CD4-positive, alpha-beta T cell treated with Interleukin-4 for 4 hours (primary cell): Measurements from ENCODE around the gene POLG2.

Source experiments
- DNase-seq: peaks from one replicate; pipeline ENCODE4 v3.0.0-alpha.2; 2020

Gene POLG2

GRCh38 chr17:64496786-64497564 lies at the start of gene POLG2:
TSS of gene POLG2 (minus strand) at chr17:64497054. CDS start at chr17:64496968, 86 bp downstream.
- DNase-seq, result peak; percentile 95

- no peak for DNase-seq
Observed at GRCh38 chr17:64544742-64545141, 47.9 kb upstream of the POLG2 start.

- no peak for DNase-seq
Observed at GRCh38 chr17:64540118-64540776, 43.4 kb upstream of the POLG2 start.

DNA sequence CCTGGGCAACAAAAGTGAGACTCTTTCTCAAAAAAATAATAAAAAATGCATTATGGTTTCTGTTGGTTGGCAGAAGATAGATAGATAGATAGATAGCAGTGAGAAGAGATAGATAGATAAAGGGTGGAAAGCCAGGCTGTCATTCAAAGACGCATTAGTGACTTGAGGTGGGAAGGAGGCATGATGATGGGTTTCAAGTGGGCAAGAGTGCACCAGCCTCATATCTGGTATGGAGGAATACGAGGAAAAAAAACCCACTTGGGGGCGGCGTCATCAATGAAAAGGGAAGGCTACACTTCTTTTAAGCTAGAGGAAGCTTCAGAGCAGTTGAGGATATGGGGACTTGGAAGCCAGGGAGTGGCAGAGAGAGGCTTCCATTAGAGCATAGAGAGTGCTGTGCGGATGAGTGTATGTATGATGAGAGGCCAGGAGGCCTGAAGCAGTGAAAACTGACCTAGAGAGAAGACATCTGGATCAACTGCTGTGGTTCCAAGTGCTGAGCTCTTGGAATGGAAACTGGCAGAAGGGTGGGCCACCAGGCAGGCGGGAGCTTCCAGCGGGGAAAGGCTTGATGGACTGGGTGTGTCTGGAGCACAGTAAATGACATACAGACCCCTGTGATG lies 41.8 kb upstream of the POLG2 start:
- no peak for DNase-seq

DNA sequence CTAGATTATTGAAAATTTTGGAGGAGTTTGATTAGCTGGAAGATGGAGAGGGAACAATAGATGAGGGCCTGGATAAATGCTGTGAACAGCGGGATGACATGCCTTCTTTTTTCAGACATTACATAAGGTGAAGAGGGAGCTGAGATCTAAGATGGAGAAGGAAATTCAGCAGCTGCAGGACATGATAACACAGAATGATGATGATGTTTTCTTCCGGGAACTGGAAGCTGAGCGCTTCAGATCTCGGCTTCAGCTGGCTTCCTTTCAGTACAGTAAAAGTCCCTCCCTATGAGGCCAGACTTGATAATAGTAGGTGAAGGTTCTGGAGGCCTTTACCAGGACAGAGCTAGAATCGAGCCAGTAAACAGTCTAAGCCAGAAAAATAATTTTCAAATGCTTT lies 40.6 kb upstream of the POLG2 start:
- no peak for DNase-seq

DNA sequence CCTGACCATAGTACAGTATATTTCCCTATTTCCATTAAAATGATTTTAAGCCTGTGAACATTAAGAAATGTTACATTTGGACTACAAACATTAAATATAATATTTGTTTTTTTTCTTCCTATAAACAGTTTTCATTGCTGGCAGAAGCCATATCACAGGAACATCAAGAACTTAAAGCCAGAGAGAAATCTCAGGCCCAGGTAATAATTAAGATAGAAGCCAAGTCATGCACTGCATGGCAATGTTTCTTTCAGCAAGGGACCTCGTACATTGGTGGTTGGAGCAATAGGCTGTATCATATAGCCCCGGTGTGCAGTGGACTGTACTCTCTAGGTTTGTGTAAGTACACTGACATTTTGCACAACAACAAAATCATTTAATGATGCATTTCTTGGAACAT lies 40.1 kb upstream of the POLG2 start:
- no peak for DNase-seq

GRCh38 chr17:64535357-64535756 lies 38.5 kb upstream of the POLG2 start:
- DNase-seq, result no peak

DNA sequence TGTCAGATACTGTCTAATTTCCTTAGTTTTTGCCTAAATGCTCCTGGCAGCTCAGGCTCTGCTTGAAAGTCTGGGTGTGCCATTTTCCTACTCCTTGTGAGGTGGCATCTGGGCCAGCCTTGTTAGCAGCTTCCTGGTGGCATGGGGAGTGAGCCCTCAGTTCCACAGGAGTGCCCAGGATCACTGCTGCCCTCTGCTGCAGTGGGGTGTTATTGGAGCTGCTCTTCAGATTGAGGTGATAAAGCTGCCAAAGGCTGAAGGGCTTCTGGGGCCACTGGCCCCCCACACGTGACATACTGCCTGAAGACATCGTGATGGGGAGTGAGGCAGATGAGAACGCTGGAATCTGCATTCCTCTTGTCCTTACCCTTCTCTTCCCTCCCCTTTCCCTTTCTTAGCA lies 37.3 kb upstream of the POLG2 start:
- DNase-seq, result no peak

DNA sequence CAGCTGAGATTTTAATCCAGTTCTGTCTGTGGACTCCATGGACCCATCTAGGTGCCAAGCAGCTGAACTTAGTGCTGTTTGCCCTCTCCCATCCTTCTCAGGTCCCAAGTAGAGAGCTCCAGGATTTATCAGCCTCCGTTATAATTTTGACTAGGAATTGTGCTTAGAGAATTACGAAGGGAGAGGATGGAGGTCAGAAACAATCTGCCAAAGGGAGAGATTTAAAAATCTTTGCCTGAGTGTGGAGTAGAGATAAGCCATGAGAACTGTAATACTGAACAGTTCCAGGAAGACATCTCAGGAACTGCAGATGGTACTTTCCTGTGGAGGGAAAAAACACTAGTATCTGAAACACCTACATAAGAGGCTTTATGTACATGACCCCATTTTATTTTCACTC lies 36.9 kb upstream of the POLG2 start:
- DNase-seq, result no peak

DNA sequence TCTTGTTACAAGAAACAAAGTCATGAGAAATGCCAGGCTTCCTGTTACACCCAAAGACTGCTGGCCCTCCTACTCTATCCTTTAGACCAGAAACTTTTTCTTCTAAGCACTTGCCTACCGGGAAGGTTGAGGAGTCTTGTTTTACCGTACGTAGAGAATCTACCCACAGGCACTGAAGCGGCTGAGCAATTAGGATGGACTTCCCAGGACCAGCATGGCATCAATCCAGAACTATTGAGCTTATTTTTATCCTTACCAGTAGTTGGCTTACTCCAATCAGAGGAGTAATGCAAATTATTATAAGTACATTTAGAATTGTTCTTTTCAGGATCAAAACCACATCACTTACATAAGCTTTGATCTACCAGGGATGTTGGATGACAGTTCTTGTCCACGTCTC lies 35.6 kb upstream of the POLG2 start:
- no peak for DNase-seq

- DNase-seq, result no peak
Observed at GRCh38 chr17:64531955-64532371, 35.1 kb upstream of the POLG2 start.

DNA sequence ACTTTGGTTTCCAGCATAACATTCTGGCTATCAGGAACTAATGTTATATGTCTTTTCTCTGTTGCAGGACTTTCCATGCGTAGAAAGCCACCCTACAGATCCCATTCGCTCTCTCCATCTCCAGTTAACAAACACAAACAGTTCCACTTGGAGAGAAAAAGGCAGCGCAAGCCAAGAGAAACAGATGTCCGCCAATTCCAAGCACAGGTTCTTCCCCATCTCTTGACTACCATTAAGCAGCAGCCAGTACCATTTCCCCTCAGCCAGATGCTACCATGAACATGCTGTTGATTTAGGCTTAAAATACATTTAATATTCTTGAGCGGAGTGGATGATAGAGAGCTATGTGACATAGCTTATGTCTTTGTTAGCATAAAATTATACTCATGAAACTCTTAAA lies 32.4 kb upstream of the POLG2 start:
- DNase-seq, result no peak

DNA sequence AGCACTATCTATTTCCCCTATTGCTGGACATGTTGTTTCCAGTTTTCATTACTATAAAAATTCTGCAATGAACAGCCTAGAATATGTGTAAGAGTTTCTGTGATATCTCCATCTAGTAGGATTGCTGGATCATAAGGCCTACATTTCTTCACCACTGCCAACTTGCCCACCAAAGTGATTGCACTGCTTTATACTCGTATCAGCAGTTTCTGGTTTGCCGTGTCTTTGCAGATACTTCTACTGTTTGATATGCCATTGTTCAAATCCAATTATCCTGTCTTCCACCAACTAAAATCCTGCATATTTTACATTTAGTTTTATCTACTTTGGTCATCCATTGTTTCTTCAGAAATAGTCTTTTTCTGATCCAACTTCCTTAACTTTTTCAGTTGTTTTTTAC lies 31.1 kb upstream of the POLG2 start:
- no peak for DNase-seq

GRCh38 chr17:64520359-64520758 lies 23.5 kb upstream of the POLG2 start:
- DNase-seq, result no peak

DNA sequence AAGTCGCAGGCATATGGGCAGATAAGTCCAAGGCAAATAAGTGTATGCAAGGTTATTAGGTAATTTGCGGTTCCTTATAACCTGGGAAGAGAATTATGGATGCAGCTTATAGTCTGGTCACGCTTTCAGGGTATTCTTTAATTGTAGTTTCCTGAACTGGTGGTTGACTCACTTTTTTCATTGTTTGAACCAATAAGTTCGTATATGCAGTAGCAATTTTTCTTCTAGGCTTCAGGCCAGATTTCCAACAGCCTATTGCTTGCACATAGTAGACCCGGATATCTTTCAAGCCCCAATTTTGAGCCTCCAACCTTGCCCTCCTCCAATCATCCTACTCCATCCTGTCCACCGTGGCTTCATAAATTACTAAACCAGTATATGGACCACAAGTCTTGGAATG lies 22.7 kb upstream of the POLG2 start:
- no peak for DNase-seq

- no peak for DNase-seq
Observed at GRCh38 chr17:64515829-64516228, 19.0 kb upstream of the POLG2 start.

DNA sequence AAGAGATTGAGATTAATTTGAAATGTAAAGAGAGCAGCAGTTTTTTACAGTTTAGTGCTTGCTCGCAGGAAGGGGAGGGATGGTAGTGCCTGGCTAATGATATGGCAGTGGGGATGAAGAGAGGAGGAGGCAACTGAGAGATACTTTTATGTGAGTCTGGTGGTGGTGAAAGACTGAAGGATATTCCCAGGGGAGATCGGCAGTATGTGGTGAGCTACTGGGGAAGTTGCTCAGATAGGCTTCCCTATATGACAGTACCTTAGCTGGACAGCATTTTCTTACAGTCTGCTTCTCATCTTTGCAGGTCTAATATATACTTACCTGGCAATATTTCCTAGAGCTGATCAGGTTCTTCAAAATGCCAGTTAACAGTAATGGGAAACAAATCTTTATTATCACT lies 18.6 kb upstream of the POLG2 start:
- DNase-seq, result no peak

- no peak for DNase-seq
Observed at GRCh38 chr17:64509179-64509578, 12.3 kb upstream of the POLG2 start.

DNA sequence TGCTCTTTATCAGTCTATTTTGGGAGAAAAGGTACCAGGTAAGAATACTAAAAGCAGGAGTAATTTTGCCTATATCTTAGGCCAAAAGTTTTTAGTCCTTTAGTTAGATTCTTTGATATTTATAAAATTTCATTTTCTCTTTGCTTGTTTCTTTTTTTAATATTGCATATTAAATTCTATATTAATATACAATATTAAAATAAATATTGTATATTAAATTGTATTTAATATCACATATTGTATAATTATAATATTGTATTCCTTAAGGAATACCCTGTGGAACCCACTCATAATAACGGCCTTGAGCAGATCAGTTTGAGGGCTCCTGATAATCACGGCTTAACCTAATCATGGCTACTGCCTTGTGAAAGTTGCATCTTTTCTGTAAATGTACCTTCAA lies 11.8 kb upstream of the POLG2 start:
- DNase-seq, result no peak

- DNase-seq, result peak; percentile 81
Observed at GRCh38 chr17:64507413-64507782, 10.5 kb upstream of the POLG2 start.

- DNase-seq, result peak; percentile 98
Observed at GRCh38 chr17:64506576-64507412, 9.9 kb upstream of the POLG2 start, which contains the start of gene CEP95. TSS of gene CEP95 (plus strand) at chr17:64506977. CDS start at chr17:64507098, 121 bp downstream.

GRCh38 chr17:64506201-64506575 lies 9.3 kb upstream of the POLG2 start, which contains the start of gene DDX5:
TSS of gene DDX5 (minus strand) at chr17:64506289. CDS start at chr17:64506119, 170 bp downstream.
- DNase-seq, result peak; percentile 98
